Measurements from ENCODE around the gene ZMYND19.

DNA sequence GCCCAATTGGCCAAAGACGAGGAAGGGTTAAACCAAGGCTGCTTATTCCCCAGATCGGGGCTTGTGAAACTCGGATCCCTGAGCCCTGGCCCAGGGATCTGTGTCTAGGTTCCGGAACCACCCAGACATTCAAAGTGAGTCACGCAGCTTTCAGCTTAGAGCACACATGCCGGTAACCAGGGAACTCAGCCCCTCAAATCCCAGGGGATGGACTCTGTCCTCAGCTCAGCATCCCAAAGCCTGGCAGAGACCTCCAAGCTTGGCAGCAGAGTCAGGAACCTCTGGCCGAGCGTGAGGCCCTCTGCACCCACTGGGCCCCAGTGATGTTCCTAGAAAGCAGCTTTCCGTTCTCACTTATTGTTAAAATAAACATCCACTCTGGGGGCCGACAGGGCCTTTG, 45.2 kb downstream of the ZMYND19 start:
- TF ChIP-seq GATA2 (IDR thresholded peaks at IDR 0.05; ENCODE audit: low read depth, low read length) (no peak), GATA3 (IDR thresholded peaks at IDR 0.05; ENCODE audit: low read depth, low read length) (no peak)

All from SH-SY5Y (cell line).